ENCODE results near the gene CFAP97D1.
A peak's percentile ranks its signal among the peaks of the same experiment; 100 is the strongest.

CFAP97D1 gene

DNA sequence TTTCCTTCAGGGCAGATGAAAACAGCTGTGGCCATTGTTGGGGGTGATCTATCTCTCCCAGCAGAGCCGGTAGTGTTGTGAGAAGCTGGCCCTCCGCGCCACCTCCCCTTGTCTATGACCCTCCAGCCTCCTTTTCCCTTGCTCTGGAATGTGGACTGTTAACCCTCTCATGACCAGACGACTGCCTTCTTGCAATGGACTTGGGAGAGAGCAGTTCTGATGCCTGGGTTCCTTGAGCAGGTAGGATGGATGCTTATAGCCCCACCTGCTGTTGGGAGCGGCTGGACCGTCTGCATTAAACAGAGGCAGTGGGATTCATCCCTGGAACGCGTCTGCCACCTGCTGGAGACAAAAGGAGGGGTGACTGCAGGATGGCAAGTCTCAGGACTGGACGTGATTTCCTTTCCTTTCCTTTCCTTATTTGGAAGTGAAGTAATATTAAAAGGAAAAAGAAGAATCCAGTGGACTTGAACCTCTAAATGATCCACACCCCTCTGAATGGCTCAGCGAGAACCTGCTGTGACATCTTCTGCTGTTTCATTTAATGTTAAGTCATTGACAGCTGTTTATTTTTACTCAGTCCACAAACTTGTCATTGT is 19.9 kb upstream of the CFAP97D1 start (continued):
- TF ChIP-seq ZBTB20 (tag by site-specific recombination; IDR thresholded peaks at IDR 0.05), result 0 out of 2 replicates have a peak, but pooled peaks have one; percentile 25
- TF ChIP-seq CTCF (tag by site-specific recombination; IDR thresholded peaks at IDR 0.05), result peak; percentile 100
- no peak for TF ChIP-seq ZNF510 (tag by site-specific recombination; IDR thresholded peaks at IDR 0.05; ENCODE audit: insufficient replicate concordance)
- TF ChIP-seq ZNF302 (tag by site-specific recombination; IDR thresholded peaks at IDR 0.05; ENCODE audit: low read depth), result no peak
- TF ChIP-seq, protein P1, sequence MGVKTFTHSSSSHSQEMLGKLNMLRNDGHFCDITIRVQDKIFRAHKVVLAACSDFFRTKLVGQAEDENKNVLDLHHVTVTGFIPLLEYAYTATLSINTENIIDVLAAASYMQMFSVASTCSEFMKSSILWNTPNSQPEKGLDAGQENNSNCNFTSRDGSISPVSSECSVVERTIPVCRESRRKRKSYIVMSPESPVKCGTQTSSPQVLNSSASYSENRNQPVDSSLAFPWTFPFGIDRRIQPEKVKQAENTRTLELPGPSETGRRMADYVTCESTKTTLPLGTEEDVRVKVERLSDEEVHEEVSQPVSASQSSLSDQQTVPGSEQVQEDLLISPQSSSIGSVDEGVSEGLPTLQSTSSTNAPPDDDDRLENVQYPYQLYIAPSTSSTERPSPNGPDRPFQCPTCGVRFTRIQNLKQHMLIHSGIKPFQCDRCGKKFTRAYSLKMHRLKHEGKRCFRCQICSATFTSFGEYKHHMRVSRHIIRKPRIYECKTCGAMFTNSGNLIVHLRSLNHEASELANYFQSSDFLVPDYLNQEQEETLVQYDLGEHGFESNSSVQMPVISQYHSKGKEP (tag by site-specific recombination; IDR thresholded peaks at IDR 0.05), result 0 out of 2 replicates have a peak, but pooled peaks have one; percentile 46
- TF ChIP-seq ZIC2 (tag by site-specific recombination; IDR thresholded peaks at IDR 0.05), result no peak
- TF ChIP-seq, protein P2, sequence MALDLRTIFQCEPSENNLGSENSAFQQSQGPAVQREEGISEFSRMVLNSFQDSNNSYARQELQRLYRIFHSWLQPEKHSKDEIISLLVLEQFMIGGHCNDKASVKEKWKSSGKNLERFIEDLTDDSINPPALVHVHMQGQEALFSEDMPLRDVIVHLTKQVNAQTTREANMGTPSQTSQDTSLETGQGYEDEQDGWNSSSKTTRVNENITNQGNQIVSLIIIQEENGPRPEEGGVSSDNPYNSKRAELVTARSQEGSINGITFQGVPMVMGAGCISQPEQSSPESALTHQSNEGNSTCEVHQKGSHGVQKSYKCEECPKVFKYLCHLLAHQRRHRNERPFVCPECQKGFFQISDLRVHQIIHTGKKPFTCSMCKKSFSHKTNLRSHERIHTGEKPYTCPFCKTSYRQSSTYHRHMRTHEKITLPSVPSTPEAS (tag by site-specific recombination; IDR thresholded peaks at IDR 0.05), result no peak
- no peak for TF ChIP-seq ZNF280D (tag by site-specific recombination; IDR thresholded peaks at IDR 0.05)
- TF ChIP-seq ZBTB48 (tag by site-specific recombination; IDR thresholded peaks at IDR 0.05), result no peak
- no peak for TF ChIP-seq ZFP3 (tag by site-specific recombination; IDR thresholded peaks at IDR 0.05; ENCODE audit: low read depth)
- TF ChIP-seq, protein P3, sequence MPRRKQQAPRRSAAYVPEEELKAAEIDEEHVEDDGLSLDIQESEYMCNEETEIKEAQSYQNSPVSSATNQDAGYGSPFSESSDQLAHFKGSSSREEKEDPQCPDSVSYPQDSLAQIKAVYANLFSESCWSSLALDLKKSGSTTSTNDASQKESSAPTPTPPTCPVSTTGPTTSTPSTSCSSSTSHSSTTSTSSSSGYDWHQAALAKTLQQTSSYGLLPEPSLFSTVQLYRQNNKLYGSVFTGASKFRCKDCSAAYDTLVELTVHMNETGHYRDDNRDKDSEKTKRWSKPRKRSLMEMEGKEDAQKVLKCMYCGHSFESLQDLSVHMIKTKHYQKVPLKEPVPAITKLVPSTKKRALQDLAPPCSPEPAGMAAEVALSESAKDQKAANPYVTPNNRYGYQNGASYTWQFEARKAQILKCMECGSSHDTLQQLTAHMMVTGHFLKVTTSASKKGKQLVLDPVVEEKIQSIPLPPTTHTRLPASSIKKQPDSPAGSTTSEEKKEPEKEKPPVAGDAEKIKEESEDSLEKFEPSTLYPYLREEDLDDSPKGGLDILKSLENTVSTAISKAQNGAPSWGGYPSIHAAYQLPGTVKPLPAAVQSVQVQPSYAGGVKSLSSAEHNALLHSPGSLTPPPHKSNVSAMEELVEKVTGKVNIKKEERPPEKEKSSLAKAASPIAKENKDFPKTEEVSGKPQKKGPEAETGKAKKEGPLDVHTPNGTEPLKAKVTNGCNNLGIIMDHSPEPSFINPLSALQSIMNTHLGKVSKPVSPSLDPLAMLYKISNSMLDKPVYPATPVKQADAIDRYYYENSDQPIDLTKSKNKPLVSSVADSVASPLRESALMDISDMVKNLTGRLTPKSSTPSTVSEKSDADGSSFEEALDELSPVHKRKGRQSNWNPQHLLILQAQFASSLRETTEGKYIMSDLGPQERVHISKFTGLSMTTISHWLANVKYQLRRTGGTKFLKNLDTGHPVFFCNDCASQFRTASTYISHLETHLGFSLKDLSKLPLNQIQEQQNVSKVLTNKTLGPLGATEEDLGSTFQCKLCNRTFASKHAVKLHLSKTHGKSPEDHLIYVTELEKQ (tag by site-specific recombination; IDR thresholded peaks at IDR 0.05; ENCODE audit: borderline replicate concordance), result no peak
- no peak for TF ChIP-seq INSM2 (tag by site-specific recombination; IDR thresholded peaks at IDR 0.05)
- peak; percentile 74; the same call in 1 of the 2 replicates for TF ChIP-seq ZNF610 (tag by site-specific recombination; IDR thresholded peaks at IDR 0.05; ENCODE audit: borderline replicate concordance)
- peak; percentile 82 for TF ChIP-seq ZNF692 (tag by site-specific recombination; IDR thresholded peaks at IDR 0.05)
- TF ChIP-seq EGR2 (tag by site-specific recombination; IDR thresholded peaks at IDR 0.05; ENCODE audit: low read depth), result no peak
- TF ChIP-seq ZNF658 (tag by site-specific recombination; IDR thresholded peaks at IDR 0.05), result no peak
- TF ChIP-seq ZNF624 (tag by site-specific recombination; IDR thresholded peaks at IDR 0.05), result no peak
- no peak for TF ChIP-seq ZNF223 (tag by site-specific recombination; IDR thresholded peaks at IDR 0.05)
- no peak for TF ChIP-seq KLF1 (tag by site-specific recombination; IDR thresholded peaks at IDR 0.05)
- no peak for TF ChIP-seq YY1 (tag by site-specific recombination; IDR thresholded peaks at IDR 0.05)
- TF ChIP-seq ZNF354C (tag by site-specific recombination; IDR thresholded peaks at IDR 0.05; ENCODE audit: borderline replicate concordance, low read depth), result no peak
- no peak; the same call in 1 of the 2 replicates for TF ChIP-seq KLF10 (tag by site-specific recombination; IDR thresholded peaks at IDR 0.05)
- no peak for TF ChIP-seq KLF8 (tag by site-specific recombination; IDR thresholded peaks at IDR 0.05)
- no peak for TF ChIP-seq SP2 (tag by site-specific recombination; IDR thresholded peaks at IDR 0.05)
- TF ChIP-seq ZNF350 (tag by site-specific recombination; IDR thresholded peaks at IDR 0.05), result no peak
- no peak for TF ChIP-seq ZNF24 (tag by site-specific recombination; IDR thresholded peaks at IDR 0.05)

Measured in HEK293 (cell line).